ENCODE results near the gene SLC12A7.

DNA sequence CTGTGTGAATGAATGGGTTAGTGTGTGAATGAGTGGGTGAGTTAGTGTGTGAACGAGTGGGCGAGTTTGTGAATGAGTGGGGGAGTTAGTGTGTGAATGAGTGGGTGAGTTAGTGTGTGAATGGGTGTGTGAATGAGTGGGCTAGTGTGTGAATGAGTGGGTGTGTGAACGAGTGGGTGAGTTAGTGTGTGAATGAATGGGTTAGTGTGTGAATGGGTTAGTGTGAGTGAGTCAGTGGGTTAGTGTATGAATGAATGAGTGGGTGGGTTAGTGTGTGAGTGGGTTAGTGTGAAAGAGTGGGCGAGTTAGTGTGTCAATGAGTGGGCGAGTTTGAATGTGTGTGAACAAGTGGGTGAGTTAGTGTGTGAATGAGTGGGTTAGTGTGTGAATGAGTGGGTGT is 67.7 kb downstream of the SLC12A7 start:
- TF ChIP-seq, protein P1, sequence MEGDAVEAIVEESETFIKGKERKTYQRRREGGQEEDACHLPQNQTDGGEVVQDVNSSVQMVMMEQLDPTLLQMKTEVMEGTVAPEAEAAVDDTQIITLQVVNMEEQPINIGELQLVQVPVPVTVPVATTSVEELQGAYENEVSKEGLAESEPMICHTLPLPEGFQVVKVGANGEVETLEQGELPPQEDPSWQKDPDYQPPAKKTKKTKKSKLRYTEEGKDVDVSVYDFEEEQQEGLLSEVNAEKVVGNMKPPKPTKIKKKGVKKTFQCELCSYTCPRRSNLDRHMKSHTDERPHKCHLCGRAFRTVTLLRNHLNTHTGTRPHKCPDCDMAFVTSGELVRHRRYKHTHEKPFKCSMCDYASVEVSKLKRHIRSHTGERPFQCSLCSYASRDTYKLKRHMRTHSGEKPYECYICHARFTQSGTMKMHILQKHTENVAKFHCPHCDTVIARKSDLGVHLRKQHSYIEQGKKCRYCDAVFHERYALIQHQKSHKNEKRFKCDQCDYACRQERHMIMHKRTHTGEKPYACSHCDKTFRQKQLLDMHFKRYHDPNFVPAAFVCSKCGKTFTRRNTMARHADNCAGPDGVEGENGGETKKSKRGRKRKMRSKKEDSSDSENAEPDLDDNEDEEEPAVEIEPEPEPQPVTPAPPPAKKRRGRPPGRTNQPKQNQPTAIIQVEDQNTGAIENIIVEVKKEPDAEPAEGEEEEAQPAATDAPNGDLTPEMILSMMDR (IDR thresholded peaks at IDR 0.05), result no peak
- no peak for TF ChIP-seq POLR2A (IDR thresholded peaks at IDR 0.05)

Data from heart left ventricle (tissue), 13 donors.